GM19452 (cell line): Measurements from ENCODE around the gene ZDHHC8.

Experiments
- ATAC-seq: cut with Tn5 transposase; IDR thresholded peaks from one replicate; pipeline ENCODE4 v1.9.1; 2021; ENCODE audit not compliant: unreplicated experiment

ZDHHC8 gene

GRCh38 chr22:20113551-20114310, 17.9 kb upstream of the ZDHHC8 start:
- ATAC-seq, result no peak

GRCh38 chr22:20114506-20115475, 16.8 kb upstream of the ZDHHC8 start:
- ATAC-seq, result no peak

GRCh38 chr22:20115691-20116375, 15.8 kb upstream of the ZDHHC8 start, which contains the start of gene RANBP1:
TSS of gene RANBP1 (plus strand) at chr22:20116104. CDS start at chr22:20116185, 81 bp downstream.
- ATAC-seq, result no peak

GRCh38 chr22:20116376-20116950, 15.1 kb upstream of the ZDHHC8 start:
- no peak for ATAC-seq

GRCh38 chr22:20116951-20117632, 14.5 kb upstream of the ZDHHC8 start, which contains the start of gene TRMT2A:
TSS of gene TRMT2A (minus strand) at chr22:20117226. CDS start at chr22:20116906, 320 bp downstream.
- peak; percentile 71 for ATAC-seq

GRCh38 chr22:20117633-20118299, 13.8 kb upstream of the ZDHHC8 start:
- peak; percentile 16 for ATAC-seq

- no peak for ATAC-seq
These were observed 13.1 kb upstream of the ZDHHC8 start for GRCh38 chr22:20118300-20119020.

- no peak for ATAC-seq
These were observed 9.7 kb upstream of the ZDHHC8 start for GRCh38 chr22:20121856-20122415.

GRCh38 chr22:20123366-20124082, 8.1 kb upstream of the ZDHHC8 start:
- no peak for ATAC-seq

GRCh38 chr22:20124083-20124787, 7.4 kb upstream of the ZDHHC8 start:
- no peak for ATAC-seq

- no peak for ATAC-seq
These were observed 6.1 kb upstream of the ZDHHC8 start for GRCh38 chr22:20125201-20126174.

- ATAC-seq, result no peak
These were observed 5.1 kb upstream of the ZDHHC8 start for GRCh38 chr22:20126284-20127029.

GRCh38 chr22:20127318-20127868, 4.2 kb upstream of the ZDHHC8 start:
- ATAC-seq, result no peak

- no peak for ATAC-seq
These were observed 3.6 kb upstream of the ZDHHC8 start for GRCh38 chr22:20127869-20128618.

- no peak for ATAC-seq
These were observed 3.0 kb upstream of the ZDHHC8 start for GRCh38 chr22:20128619-20128901.
